CD4-positive, alpha-beta T cell treated with Interleukin-6 for 4 hours (primary cell): Measurements from ENCODE around the gene GEMIN7.
"Not testable (repeated sequence)": the region's sequence is repeated elsewhere in the genome, so short reads cannot be mapped to it uniquely, and the experiment has no call there.

Source experiments
- DNase-seq: peaks from one replicate; pipeline ENCODE4 v3.0.0-alpha.2; 2020; ENCODE audit warnings: mixed read lengths

GEMIN7 gene

DNA sequence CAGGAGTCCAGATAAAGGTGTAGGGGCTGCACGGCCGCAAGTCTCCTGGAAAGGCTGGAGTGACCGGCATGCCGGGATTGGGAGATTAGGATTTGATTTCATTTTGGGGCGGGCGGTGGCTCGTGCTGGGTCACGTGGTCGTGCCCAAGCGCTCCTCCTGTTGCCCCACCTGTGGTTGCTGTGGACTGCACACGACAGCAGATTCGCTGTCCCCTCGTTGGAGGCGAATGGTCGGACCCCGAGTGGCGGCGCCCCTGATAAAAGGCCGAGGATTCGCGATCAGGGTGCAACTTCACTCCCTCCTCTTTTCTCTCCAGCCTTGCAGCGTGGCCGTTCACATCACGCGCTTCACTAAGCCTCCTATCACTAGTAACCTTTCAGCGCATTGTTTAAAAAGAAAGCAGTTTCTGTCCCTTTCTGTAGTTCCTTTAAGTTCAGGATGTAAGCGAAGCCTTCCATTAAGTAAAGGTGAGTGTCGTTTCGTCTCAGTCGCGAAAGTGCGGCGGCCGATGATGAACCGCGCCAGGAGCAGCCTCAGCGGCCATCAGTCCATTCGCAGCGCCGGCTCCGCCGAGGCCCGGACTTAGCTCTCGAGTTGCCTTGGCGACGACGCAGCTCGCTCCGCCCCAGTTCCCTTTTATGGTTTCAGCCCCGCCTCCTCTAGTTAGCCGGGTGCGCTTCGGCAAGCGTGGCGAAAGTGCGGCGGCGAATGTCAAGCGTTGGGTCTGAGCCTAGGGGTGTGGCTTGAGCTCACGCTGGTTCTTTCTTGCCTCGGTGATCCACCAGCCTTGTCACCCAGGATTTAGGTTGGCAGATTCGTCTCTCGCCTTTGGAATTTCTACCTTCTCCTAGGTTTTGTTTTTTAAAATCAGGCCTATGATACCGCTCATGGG lies 12.2 kb downstream of the GEMIN7 start:
- peak; percentile 97 for DNase-seq

DNA sequence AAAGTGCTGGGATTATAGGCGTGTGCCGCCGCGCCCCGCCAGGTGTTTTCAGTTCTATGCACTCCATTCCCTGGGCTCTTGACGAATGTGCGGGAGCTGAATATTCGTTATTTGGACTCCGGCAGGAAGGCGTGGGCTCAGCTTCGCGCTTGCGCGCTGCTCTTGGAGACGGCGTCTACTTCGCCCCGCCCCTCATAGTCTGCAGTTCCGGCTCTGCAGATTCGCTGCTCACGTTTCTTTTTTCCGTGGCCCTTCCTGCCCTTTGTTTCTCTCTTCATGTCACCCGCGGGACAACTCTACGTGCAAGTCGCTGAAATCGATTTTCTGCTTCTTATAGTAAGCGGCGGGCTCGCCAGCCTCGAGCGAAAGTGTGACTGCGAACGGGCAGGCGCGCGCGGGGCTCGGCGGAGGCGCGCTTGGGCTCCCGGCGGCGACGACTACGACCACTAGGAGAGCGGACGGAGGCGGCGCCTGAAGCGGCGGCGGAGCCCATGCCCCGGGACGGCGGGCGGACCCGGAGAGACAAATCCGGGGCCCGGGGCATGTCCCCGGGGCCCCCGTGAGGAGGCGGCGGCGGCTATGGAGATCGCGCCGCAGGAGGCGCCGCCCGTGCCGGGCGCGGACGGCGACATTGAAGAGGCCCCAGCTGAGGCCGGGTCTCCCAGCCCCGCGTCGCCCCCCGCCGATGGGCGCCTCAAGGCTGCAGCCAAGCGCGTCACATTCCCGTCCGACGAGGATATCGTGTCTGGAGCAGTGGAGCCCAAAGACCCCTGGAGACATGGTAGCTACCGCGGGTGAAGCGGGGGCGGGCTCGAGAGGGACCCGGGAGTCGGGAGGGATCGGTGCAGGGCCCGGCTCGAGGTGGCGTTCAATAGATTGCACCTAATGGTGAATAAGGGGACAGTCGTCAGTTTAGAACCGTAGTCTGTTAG lies 14.0 kb downstream of the GEMIN7 start, which contains the start of gene PPP1R37:
PPP1R37 (plus strand) TSS at position 433 of the 932 bp plus-strand sequence; CDS start at position 580, 147 bp downstream.
- DNase-seq = peak; percentile 95

DNA sequence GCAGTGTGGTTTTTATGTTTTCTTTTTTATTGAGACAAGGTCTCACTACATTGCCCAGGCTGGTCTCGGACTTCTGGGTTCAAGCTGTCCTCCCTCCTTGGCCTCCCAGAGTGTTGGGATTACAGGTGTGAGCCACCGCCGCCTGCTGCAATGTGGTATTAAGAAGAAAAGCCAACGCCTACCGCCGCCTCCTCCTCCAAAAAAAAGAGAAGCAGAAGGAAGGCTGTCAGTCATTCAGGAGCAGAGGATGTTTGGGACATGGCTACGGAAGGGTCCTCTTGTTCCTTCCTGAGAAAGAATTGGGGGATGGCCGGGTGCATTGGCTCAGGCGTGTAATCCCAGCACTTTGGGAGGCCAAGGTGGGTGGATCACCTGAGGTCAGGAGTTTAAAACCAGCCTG lies 15.1 kb downstream of the GEMIN7 start:
- no peak for DNase-seq

DNA sequence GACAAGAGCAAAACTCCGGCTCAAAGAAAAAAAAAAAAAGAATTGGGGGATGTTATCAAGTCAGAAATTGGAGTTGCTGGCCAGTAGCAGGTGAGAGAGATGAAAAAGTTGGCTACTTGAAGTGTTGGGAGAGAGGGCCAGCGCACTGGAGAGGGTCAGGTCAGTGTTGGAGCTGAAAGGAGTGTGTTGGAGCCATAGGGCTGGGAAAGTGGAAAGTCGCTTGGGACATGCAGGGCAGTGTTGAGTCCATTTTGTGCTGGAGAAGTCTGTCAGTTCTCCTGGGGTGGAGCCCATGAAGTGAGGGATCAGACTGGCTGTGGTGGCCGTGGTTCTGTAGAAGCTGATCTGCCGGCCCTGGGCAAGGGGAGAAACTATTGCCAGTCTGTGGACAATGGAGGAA lies 15.6 kb downstream of the GEMIN7 start:
- no peak for DNase-seq

DNA sequence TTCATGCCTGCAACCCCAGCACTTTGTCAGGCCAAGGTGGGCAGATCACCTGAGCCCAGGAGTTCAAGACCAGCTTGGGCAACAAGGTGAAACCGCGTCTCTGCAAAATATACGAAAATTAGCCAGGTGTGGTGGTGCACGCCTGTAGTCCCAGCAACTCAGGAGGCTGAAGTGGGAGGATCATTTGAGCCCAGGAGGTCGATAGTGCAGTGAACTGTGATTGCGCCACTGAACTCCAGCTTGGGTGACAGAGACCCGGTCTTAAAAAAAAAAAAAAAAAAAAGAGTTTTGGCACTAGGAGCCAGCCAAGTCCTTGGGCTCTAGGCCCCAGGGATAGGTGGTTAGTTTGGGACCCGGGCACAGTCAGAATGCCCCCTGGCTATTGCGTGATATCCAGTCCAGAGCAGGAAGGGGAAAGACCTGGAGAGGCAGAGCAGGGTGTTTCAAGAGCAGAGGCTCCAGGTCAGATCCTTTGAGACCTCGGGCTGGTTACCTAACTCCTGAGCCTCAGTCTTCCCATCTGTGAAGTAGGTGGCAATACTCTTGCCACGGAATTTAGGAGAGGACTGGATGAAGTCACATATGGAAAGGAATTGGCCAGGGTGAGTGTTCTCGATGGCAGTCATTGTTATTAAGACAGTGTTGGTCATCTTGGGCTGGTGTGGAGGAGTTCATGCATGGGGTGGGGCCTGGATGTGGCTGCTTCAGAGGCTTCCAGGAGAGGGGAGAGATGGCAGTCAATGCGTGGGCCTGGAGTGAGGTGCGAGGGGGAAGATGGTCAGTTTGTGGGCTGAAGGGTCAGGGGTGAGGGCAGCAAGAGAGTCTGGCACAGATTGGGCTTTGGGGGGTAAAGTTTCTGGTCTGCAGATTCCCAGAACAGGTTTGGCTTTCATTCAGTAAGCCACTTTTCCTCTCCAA lies 16.7 kb downstream of the GEMIN7 start:
- no peak for DNase-seq

DNA sequence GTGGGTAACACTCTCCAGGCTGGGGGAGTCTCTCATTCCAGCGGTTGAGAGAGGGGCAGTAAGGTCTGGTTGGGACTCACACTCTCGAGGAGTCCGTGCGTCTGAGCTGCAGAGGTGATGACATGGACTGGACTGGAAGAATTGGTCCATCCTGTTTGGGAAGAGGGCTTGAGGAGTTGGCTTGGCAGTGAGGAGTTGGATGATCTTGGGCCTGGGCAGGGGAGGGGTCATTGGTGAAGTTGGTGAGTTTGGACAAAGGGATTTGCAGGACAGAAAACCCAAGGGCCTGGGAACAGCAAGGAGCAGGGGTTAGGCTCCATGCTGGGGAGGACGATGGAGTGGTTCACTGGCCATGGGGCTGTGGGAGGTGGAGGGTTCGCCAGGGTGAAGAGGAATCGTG lies 17.6 kb downstream of the GEMIN7 start:
- no peak for DNase-seq

DNA sequence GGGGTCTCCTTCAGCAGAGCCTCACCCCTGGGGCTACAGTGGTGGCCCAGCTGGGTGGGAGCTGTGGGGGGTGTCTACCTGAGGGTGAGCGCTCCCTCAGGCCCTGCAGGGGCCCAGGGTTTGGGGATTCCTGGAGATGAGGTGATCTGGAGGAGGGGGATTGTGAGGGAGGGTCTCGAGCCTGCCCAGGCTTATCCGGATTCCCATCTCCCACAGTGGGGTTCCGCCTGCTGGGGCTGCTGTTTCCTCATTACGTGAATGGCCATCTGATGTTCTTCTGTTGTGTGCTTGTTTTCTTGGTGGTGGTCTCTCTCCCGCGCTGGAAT lies 18.4 kb downstream of the GEMIN7 start:
- DNase-seq = no peak

DNA sequence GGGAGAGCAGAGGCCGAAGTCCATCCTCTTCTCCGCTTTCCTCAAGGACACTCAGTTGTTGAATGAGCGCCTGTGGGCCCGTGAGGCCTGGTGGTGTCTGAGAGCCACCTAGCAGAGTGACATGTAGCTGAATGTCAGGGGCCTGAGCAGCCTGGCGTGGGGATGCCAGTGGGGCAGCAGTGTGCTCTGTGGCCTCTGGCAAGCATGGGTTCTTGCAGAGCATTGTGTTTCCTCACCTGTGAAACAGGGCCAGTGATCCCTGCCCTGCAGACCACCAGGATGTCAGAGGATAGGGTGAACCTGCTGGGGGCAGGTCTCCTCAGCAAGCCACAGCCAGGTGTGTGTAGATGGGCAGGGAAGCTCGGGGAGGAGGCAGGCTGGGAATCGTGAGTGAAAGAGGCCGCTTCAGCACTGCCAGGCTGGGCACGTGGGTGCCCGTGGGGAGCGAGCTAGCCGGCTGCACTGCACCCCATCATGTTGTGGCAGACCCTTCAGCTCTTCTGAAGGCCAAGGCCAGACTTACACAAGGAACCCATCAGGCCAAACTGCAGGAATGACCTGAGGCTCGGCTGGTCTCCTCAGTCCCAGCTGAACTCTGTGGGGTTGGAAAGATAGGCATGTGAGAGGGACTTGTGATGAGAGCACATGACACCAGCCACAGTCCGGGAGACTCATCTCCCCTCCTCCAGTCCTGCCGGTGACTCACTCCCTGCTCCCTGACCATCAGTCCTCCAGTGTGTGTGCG lies 18.9 kb downstream of the GEMIN7 start:
- no peak for DNase-seq

DNA sequence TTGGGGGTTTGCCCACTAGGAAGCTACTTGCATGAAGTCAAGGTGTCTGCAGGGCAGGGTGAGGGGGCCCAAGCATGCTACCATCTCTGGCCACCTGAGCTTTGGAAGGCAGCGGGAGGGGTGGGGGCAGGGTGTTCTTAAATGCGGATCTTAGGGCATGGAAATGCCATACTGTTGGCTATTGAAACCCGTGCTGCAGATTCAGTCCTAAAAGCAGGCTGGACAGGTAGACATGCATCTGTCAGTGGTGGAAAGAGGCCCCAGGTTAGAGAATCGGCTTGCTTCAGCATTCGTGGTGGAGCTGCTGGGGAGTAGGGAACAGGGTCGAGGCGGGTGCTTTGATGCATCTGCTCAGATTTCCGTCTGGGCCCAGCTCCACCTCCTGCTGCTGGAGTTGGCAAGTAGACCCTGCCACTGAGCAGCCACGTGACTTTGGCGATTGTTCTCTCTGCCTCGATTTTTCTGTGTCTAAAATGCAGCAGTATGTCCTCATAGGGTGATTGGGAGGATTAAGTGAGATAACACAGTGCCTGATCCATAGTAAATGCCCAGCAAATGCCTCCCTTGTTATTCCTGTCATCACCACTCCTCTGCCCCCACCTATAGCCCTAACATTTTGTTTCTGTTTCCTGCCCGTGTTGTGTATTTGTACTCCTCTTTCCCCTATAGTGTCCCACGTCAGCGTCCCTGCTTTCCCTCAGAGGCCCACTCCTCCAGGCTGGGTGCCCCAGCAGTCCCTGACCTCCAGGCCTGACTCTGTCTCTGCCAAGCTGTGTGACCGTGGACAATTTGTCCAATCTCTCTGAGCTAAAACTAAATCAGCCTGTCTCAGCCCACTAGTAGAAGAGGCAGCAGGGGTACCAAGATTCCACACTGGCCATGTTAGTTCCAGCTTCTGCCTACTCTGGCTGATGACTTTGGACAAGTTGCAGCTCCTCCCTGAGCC lies 19.7 kb downstream of the GEMIN7 start:
- no peak for DNase-seq

DNA sequence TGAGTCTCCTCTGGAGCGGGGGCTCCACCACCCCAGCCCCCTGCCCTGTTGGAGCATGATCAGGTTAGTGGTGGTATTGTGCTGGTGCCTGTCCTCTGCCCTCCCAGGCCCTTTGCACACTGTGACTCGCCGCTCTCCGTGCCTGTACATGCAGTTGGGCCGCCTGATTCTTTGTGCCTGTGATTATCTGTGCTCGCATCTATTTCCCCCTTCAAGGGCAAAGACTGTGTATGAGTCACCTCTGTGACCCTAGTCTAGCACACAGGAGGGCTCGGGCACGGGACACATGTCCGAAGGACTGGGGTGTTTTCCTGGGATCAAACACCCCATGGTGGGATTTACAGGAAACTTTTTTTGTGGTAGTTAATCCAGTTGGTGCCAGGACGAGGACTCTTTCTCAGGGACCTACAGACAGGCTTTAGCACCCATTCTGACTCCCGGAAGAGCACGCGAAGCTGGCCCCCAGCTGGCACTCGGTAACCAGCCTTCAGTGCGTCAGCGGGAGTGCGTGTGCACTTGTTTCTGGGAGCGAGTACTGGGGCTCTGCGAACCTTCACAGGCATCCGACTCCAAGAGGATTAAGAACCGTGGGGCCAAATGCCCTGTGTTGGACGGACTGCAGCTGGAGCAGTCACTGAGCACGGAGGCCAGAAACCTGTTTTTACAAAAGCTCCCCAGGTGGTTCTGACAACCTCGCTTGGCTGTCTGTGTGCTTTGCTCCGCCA lies 20.6 kb downstream of the GEMIN7 start:
- DNase-seq = no peak

DNA sequence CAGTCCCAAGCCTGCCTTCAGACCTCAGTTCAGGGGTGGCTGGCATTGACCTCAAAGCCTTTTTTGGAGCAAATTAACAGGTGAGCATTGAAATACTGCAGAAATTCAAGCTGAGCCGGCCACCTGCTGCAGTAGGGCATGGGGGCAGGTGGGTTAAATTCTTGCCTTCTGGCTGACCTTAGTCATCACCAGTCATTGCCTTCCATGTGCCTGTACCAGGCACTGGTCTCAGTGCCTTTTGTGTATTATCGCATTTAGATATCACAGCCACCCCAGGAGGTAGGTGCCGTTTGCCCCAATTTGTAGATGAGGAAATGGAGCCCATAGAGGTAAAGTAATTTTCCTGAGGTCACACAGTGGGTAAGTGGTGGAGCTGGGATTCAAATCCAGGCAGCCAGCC lies 21.1 kb downstream of the GEMIN7 start:
- DNase-seq = no peak

DNA sequence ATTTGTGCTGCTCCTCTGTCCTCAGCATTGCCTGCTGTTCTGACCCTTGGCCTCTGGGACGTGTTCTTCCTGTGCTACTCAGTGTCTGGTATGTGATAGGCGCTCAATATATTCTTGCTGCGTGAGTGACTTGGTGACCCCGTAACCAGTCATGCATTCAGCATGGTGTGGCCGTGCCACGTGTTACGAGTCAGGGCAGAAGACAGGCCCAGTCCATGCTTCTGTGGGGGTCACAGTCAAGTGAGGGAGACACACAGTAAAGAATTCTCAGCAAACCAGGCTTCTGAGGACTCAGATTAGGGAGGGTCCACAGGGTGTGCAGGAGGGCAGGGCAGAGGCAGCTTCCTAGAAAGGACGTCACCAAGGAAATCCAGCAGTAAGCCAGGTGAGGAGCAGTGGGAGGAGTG lies 21.8 kb downstream of the GEMIN7 start:
- DNase-seq = no peak

DNA sequence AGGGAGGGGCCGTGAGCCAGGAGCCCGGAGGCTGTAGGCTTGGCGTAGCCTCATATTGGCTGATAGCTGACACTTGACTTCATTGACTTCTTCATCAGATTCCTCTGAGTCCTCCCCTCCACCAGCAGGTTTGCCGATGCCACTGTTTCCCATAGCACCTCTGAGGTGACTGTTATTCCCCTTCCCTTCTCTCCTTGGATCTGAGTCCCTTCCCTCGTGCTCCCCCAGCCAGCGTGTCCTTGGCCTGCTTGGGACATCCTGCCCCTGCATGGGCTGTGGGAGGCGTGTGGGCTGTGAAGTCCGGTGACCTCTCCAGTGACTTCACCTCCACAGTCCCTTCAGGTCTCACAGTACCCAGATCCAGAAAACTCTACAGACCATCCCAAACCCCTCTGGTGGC lies 22.7 kb downstream of the GEMIN7 start:
- DNase-seq = no peak

DNA sequence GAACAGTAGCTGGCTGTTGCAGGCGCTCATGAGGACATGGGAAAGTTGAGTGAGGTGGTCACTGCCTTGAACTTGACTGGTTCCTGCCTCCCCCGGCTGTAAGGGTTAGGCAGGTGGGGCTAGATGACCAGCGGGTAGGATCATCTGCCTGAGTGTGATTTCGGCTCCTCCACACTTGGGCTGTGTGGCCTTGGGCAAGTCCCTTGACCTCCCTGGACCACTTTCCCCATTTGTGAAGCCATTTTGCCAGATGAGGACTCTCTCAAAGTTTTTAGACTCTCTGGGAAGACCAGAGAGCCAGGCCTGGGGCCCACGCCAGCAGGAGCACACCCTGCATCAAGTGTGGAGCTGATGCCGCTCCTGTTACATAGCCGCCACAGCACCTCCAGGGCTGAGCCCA lies 23.4 kb downstream of the GEMIN7 start:
- DNase-seq = no peak

DNA sequence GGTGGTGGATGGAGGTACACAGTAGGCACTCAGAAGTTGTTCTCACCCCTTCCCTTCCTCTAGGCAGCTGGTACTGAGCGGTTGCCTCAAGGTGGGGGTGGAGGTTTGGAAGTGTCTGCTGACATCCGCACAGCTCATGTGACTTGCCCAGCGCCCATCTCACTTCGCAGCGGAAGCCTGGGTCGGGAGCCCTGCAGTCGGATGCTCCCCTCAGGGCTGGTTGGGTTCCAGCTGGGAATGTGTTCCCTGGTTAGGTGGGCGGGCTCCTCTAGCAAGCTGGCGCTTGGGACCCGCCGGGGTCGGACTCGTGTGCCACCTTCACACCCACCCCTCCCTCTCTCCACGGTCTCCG lies 24.1 kb downstream of the GEMIN7 start:
- DNase-seq = peak; percentile 61

DNA sequence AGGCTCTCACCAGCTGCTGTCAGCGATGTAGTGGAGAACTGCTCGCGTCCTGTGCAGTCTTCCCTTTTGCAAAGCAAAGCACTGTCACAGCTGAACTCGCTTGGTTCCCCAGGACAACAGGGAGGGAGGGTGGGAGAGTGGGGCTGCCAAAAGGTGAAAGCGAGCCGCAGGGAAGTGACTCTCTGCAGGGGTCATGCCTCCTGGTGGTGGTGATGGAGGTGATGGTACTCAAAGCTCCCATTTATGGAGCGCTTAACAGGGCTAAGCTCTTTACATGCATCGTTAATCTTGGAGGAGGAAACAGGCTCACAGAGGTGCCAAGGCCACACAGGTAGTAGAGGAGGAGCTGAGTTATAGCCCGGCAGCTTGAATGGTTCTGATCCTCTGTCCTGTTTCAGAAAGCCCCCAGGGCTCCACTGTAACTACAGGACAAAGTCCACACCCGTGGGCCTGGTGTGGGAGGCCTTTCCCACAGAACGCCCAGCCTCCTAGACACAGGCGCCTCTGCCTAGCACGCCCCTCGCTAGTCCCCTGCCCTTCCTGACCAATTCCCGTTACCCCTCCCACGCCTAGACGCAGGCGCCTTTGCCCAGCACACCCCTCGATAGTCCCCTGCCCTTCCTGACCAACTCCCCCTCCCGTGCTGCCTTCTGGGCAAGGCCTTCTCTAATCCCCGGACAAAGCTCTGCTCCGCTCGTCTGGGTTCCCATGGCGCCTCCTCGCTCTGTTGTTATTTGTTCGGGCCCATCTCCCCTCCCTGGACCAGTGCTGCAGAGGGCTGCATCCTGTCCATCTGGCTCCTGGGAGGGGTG lies 24.7 kb downstream of the GEMIN7 start:
- DNase-seq = no peak

DNA sequence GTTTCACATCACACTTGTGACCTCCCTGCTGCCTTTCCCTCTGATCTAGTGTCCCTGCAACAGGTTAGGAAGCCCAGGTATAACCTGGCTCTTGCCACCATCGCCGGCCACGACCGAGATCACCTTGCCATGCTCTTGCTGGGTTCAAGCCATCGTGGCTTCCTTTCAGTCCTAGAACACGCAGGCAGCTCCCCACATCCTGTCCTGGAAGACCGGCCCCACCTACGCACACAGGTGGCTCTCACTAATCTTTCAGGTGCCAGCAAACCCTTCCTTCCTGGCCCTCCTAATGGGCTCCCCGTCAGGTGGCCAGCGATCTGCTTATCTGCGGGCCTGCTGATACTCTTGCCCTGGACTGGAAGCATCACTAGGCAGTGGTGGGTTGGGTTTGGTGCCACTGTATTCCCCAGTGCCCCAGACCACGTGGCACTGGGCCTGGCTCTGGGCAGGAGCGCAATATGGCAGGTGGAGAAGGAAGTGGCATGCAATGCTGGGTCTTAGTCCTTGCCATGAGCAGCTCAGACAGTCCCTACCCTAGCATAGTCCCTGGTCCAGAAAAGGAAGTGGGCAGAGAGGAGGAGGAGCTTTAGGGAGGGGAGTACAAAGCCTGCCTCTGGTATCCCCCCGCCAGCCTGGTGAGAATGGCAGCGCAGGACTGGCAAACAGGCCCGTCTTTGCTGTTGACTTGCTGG lies 25.7 kb downstream of the GEMIN7 start:
- DNase-seq = peak; percentile 27

DNA sequence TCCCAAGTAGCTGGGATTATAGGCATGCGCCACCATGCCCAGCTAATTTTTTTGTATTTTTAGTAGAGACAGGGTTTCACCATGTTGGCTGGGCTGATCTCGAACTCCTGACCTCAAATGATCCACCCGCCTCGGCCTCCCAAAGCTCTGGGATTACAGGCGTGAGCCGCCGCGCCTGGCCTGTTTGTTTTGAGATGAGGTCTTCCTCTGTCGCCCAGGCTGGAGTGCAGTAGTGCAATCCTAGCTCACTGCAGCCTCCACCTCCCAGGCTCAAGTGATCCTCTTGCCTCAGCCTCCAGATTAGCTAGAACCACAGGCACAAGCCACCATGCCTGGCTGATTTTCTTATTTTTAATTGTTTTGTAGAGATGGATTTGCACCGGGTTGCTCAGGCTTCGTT lies 27.3 kb downstream of the GEMIN7 start:
- not testable (repeated sequence) for DNase-seq
